Astrocyte (in vitro differentiated cells and primary cell): ENCODE measurements around the gene MPHOSPH9. TPM values are rescaled to one million over a fixed set of nuclear protein-coding genes. Genes with fewer than 3 reads are reported as not detected.

Experiments used
- DNase-seq: peaks from one replicate; pipeline ENCODE4 v3.0.0-alpha.2; 2010; ENCODE audit warnings: low read depth
- FAIRE-seq: peaks from 2 replicates; lab custom pipeline; 2011; peaks lifted over from hg19 to GRCh38; lab: Jason Lieb, UNC
- H2AFZ ChIP-seq: 2 replicates; pipeline ENCODE4 v1.6.0; 2012; ENCODE audit warnings: low read depth, low read length, inconsistent platforms
- H3K27ac ChIP-seq: 2 replicates; pipeline ENCODE4 v1.5.1; 2011; ENCODE audit warnings: low read depth, low read length, inconsistent platforms
- H3K27me3 ChIP-seq: 2 replicates; pipeline ENCODE4 v1.6.0; 2011; ENCODE audit warnings: low read length, inconsistent platforms; ENCODE audit not compliant: insufficient read depth
- H3K36me3 ChIP-seq: 2 replicates; pipeline ENCODE4 v1.5.1; 2011; ENCODE audit warnings: low read length, inconsistent platforms; ENCODE audit not compliant: insufficient read depth
- H3K4me1 ChIP-seq: 2 replicates; pipeline ENCODE4 v1.5.1; 2011; ENCODE audit warnings: low read length, inconsistent platforms; ENCODE audit not compliant: insufficient read depth
- H3K4me2 ChIP-seq: 2 replicates; pipeline ENCODE4 v1.6.0; 2012; ENCODE audit warnings: low read length, inconsistent platforms
- H3K4me3 ChIP-seq: 2 replicates; pipeline ENCODE4 v1.5.1; 2011; ENCODE audit warnings: low read depth, mild to moderate bottlenecking, low read length, inconsistent platforms; ENCODE audit not compliant: insufficient read depth
- H3K79me2 ChIP-seq: 2 replicates; pipeline ENCODE4 v1.6.0; 2012; ENCODE audit warnings: mild to moderate bottlenecking, low read length, inconsistent platforms; ENCODE audit not compliant: insufficient read depth
- H3K9ac ChIP-seq: 2 replicates; pipeline ENCODE4 v1.6.0; 2012; ENCODE audit warnings: mild to moderate bottlenecking, low read length, inconsistent platforms
- H3K9me3 ChIP-seq: 2 replicates; pipeline ENCODE4 v1.5.1; 2012; ENCODE audit warnings: low read depth, mild to moderate bottlenecking, low read length, inconsistent platforms; ENCODE audit not compliant: insufficient read depth
- H4K20me1 ChIP-seq: 2 replicates; pipeline ENCODE4 v1.6.0; 2012; ENCODE audit warnings: low read length, inconsistent platforms; ENCODE audit not compliant: insufficient read depth
- H3K27ac Mint-ChIP-seq: one replicate; pipeline ENCODE4 v1.8.0; 2021; ENCODE audit warnings: mild to moderate bottlenecking, mixed read lengths; ENCODE audit not compliant: unreplicated experiment
- H3K27me3 Mint-ChIP-seq: one replicate; pipeline ENCODE4 v1.8.0; 2021; ENCODE audit warnings: low read depth, mixed read lengths; ENCODE audit not compliant: unreplicated experiment
- H3K36me3 Mint-ChIP-seq: one replicate; pipeline ENCODE4 v1.8.0; 2021; ENCODE audit warnings: low read depth, mixed read lengths; ENCODE audit not compliant: unreplicated experiment
- H3K4me1 Mint-ChIP-seq: one replicate; pipeline ENCODE4 v1.8.0; 2021; ENCODE audit warnings: low read depth, mixed read lengths; ENCODE audit not compliant: unreplicated experiment
- H3K4me3 Mint-ChIP-seq: one replicate; pipeline ENCODE4 v1.8.0; 2021; ENCODE audit warnings: mild to moderate bottlenecking, moderate library complexity, mixed read lengths; ENCODE audit not compliant: unreplicated experiment
- H3K9me3 Mint-ChIP-seq: one replicate; pipeline ENCODE4 v1.8.0; 2021; ENCODE audit warnings: mild to moderate bottlenecking, mixed read lengths; ENCODE audit not compliant: unreplicated experiment
- EZH2 ChIP-seq: IDR thresholded peaks from 2 replicates; pipeline ENCODE4 v1.6.1; 2012; ENCODE audit warnings: mild to moderate bottlenecking, low read length, inconsistent platforms; ENCODE audit not compliant: insufficient read depth
- total RNA-seq: library from RNA; stranded (reverse); gene quantifications from 2 replicates; pipeline ENCODE4 v1.2.1, GENCODE V29; 2021
- TF ChIP-seq, protein P1 (sequence below): IDR thresholded peaks from 2 replicates; pipeline ENCODE4 v1.5.1; 2011; ENCODE audit warnings: low read depth, mild to moderate bottlenecking, inconsistent platforms, low read length, moderate library complexity; ENCODE audit not compliant: insufficient read depth

Gene MPHOSPH9
- total RNA-seq, 1 donor from 2014 or later: 24.9 TPM

DNA sequence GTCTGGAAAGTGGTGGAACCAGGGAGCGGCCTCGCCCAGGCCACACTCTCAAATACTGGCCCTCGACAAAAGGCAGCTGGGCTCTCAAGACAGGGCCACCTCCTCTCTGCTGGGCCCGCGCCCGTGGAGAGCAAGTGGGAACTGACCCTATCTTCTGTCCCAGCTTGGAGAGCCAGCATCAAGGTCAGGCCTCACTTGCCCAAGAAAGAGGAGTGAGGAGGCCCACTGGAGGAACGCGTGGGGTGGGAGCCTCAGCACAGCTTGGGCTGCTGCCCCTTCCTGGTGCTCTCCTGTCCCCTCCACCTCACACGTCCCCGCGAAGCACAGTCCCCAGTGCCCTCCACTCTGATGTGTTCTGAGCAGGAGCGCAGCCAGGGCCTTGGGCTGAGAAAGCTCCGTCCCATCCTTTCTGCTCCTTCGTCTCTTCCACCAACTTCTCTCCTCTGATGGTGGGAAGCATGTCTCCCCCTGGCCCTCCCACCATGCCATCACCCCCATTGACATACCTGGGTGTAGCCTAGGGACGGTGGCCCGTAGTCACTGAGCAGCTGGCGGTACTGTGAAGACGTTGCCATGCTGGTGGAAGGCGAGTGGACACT is 33.8 kb upstream of the MPHOSPH9 start:
- H2AFZ ChIP-seq: no peak overlapping the region
- Mint-ChIP-seq H3K9me3 (no peaks in the 10 kb centered on the region), H3K4me3 (peak overlapping the region; percentile 57), H3K27me3 (no peaks in the 10 kb centered on the region), H3K27ac (no peak overlapping the region), H3K36me3 (peaks cover 9% of the 10 kb centered on the region), H3K4me1 (peaks cover 3% of the 10 kb centered on the region)
- H3K79me2 ChIP-seq: peaks cover 88% of the 10 kb centered on the region
- FAIRE-seq (no peak), DNase-seq (no peak)
- peaks cover 26% of the 10 kb centered on the region for H3K4me1 ChIP-seq
- no peak overlapping the region for H3K4me2 ChIP-seq
- no peak overlapping the region for H3K4me3 ChIP-seq
- H4K20me1 ChIP-seq: peaks cover 73% of the 10 kb centered on the region
- TF ChIP-seq, protein P1, sequence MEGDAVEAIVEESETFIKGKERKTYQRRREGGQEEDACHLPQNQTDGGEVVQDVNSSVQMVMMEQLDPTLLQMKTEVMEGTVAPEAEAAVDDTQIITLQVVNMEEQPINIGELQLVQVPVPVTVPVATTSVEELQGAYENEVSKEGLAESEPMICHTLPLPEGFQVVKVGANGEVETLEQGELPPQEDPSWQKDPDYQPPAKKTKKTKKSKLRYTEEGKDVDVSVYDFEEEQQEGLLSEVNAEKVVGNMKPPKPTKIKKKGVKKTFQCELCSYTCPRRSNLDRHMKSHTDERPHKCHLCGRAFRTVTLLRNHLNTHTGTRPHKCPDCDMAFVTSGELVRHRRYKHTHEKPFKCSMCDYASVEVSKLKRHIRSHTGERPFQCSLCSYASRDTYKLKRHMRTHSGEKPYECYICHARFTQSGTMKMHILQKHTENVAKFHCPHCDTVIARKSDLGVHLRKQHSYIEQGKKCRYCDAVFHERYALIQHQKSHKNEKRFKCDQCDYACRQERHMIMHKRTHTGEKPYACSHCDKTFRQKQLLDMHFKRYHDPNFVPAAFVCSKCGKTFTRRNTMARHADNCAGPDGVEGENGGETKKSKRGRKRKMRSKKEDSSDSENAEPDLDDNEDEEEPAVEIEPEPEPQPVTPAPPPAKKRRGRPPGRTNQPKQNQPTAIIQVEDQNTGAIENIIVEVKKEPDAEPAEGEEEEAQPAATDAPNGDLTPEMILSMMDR: no peak
- TF ChIP-seq EZH2: no peak
- H3K27ac ChIP-seq: no peak overlapping the region
- H3K9ac ChIP-seq: no peak overlapping the region
- H3K27me3 ChIP-seq: no peaks in the 10 kb centered on the region
- H3K9me3 ChIP-seq: no peaks in the 10 kb centered on the region
- H3K36me3 ChIP-seq: peaks cover 20% of the 10 kb centered on the region

DNA sequence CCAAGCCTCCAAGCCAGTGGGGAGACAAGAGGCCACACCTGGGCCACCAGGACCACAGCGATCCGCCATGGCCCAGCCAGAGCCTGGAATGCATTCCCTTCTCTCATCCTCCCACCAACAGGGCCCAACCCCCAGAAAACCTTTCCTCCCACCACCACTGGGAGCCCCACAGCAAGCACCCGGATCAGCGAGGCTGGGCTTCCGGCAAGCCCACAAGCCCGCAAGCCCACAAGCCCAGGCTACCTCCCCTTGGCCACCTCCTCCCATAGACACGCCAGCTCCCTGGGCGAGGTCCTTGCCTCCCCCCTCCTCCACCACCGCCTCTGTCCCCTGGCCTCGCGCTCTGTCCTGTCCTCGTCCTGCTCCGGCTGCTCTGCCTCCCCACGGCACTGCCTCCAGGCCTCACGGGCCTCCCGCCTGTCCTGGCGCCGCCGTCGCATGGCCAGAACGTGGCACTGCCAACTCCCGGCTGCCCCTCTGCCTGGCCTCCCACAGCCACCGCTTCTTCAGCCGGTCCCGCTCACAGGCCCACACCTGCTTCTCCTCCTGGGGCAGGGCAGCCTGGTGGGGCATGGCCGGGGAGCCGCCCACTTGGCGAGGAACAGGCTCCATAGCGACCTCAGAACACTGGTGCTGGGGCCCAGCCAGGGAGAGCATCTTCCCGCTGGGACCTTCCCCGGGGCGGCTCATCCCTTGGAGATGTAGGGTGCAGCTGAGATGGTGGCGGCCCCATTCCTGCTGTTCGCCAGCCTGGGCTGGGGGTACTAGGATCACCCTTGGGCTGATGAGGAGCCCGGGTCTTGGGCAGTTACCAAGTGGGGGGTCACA is 33.1 kb upstream of the MPHOSPH9 start:
- FAIRE-seq: no peak
- peaks cover 80% of the 10 kb centered on the region for H4K20me1 ChIP-seq
- H3K36me3 Mint-ChIP-seq: peaks cover 11% of the 10 kb centered on the region
- H3K4me1 ChIP-seq: peaks cover 26% of the 10 kb centered on the region
- no peaks in the 10 kb centered on the region for H3K27me3 ChIP-seq
- no peak overlapping the region for H3K9ac ChIP-seq
- no peak overlapping the region for H3K27ac Mint-ChIP-seq
- no peaks in the 10 kb centered on the region for H3K27me3 Mint-ChIP-seq
- H3K9me3 Mint-ChIP-seq: no peaks in the 10 kb centered on the region
- no peak for DNase-seq
- no peak overlapping the region for H3K4me3 Mint-ChIP-seq
- H3K4me2 ChIP-seq: no peak overlapping the region
- H2AFZ ChIP-seq: no peak overlapping the region
- H3K36me3 ChIP-seq: peaks cover 27% of the 10 kb centered on the region
- H3K9me3 ChIP-seq: no peaks in the 10 kb centered on the region
- no peak for TF ChIP-seq EZH2
- TF ChIP-seq, protein P1: no peak
- H3K4me3 ChIP-seq: no peak overlapping the region
- H3K27ac ChIP-seq: no peak overlapping the region
- H3K4me1 Mint-ChIP-seq: peaks cover 3% of the 10 kb centered on the region
- H3K79me2 ChIP-seq: peaks cover 93% of the 10 kb centered on the region
